Measurements from ENCODE around the gene CD300LD.
"Not testable (repeated sequence)": the region's sequence is repeated elsewhere in the genome, so short reads cannot be mapped to it uniquely, and the experiment has no call there.

CD300LD gene

DNA sequence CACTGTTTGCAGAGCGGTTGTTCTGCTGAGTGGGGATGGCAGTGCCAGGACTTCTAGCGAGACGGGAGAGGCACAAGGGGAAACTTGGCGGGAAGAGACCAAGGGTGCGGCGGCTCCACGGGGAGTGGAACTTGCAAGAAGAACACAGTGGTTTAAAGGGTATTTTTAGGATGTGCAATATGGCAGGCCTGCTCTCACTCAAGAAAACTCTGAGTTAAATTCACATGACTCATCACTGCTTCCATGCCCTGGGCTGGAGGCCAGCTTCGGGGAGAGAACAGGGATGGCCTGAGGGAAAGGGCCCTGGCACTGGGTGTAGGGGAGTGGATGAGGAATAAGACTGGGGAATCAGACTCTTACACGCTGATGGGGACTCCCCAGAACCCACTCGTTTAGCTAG, 13.3 kb upstream of the CD300LD start:
- no peak for DNase-seq

GRCh38 chr17:74604761-74605160, 12.7 kb upstream of the CD300LD start:
- DNase-seq: no peak

DNA sequence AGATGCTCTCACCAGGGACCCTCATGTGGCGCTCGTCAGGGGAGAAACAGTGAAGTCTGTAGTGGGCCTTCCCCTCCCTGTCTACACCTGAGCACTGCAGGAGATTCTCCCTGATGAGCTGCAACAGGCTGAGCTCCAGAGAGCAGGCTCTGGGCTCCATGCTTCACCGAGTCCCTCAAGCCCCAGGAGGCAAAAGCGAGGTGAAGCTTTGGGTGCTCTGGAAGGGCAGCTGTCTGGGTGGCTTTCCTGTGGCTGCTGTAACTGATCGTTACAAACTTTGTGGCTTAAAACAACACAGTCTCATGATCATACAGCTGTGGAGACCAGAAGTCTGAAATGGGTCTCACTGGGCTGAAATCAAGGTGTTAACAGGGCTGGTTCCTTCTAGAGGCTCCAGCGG, 12.1 kb upstream of the CD300LD start:
- DNase-seq: no peak

GRCh38 chr17:74603746-74604145, 11.7 kb upstream of the CD300LD start:
- no peak for DNase-seq

DNA sequence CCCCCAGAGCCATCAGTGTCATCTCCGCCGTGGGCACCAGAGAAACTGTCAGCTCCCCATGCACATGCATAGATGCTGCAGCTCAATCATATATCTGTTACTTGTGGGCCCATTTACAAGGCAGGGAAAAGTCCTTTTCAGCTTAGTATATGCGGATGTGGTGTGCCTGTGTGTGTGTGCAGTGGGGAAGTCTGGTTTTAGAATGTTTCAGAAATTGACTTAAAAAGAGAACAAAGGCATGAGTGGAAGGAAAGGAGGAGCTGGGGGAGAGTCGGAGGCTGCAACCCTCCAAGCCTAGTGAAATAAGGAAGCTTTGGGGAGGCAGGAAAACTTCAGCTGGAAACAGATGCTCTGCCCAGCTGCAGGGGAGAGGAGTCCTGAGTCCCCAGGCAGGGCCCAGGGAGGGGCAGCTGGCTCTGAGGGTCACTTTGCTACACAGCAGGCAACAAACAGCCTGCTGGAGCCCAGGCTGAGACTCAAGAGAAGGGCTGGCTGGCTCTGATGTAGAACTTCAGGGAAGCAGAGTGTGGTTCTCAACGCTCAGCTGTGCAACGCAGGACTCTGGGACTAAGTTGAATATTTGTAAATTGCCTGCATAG, 11.1 kb upstream of the CD300LD start:
- DNase-seq: no peak

DNA sequence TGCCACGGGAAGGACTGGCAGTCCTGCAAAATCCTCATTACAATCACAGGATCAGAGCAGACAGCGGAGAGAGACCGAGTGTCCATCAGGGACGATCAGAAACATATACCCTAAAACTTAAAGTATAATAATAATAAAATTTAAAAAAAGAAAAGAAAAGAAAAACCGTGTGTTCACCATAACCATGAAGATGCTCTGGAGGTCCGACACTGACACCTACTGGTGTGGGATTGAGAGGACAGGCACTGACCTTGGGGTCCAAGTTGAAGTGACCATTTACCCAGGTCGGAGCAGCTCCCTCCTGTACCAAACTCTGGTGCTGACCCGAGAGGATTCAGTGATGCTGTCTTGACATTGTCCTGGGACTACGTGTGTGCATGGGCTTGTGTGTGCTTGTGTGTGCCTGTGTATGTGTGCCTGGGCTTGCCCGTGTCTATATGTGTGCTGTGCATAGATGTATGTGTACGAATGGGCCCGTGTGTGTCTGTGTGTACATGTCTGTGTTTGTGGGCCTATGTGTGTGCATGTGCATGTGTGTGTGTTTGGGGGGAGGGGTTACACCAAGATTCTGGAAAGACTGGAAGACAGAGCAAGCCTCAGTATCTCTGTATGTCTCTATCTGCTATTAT, 10.0 kb upstream of the CD300LD start:
- no peak for DNase-seq

- DNase-seq: no peak
Observed at GRCh38 chr17:74599448-74599939, 7.4 kb upstream of the CD300LD start.

DNA sequence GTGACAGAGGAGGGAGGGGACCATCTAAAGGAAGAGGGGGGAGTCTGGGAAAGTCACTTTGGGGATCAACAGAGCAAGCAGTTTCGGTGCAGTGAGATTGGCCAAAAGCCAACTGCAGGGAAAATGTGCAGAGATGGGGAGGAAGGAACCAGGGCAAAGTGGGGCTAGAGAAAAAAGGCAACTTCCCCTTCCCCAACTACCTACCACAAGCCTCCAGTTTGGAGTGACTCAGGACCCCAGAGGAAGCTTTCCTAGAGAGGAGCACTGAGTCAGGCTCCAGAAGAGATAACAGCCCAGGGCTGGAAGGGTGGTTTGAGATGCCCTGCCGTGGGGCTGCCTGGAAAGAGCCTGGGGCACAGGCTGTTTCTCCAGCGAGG, 6.9 kb upstream of the CD300LD start:
- DNase-seq: no peak

DNA sequence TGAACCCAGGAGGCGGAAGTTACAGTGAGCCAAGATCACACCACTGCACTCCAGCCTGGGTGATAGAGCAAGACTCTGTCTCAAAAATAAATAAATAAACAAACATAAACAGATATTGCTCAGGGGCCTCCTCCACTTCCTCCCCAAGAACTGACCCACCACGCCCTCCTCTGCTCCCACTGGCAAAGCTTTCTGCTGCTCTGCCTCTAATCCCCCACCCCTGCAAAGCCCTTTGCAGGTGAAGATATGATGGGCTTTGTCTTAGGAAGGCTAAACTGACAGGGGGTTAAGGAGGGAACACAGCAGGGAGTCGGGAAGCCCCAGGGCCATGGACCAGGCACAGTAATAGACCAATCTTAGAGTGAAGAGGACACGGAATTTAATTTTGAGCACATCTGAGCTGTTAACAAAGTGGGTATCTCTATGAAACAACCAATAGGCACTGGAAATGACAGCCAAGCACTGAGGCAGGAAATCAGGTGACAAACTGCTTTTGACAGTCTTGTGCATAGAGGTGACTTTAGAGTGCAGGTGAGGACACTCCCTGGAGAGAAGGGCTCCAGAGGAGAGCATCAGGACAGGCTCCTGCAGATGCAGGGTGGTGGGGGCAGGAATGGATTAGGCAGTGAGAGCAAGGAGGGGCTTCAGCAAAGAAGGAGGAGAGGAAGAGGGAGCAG, 6.4 kb upstream of the CD300LD start:
- no peak for DNase-seq

- DNase-seq: no peak
Observed at GRCh38 chr17:74597069-74597790, 5.1 kb upstream of the CD300LD start.

GRCh38 chr17:74595037-74595750, 3.1 kb upstream of the CD300LD start:
- no peak for DNase-seq

GRCh38 chr17:74591503-74591902, 580 bp downstream of the CD300LD start:
- DNase-seq: no peak

DNA sequence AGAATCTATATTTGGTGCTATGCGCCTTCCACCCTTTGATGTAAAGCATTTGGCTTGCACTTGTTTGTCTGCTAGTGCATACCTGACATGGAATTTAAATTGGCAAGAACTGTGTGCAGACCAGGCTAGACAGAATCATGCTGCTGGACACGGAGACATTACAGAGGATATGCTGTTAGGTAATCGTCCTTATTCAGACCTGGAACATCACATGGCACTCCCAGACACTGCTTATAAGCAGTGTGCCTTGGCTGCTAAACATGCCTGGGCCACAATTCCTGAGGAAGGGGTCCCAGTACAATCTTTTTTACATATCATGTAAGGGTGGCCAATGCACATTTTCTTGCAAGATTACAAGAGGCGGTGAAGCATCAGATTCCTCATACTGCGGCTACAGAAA, 6.4 kb downstream of the CD300LD start:
- no peak for DNase-seq

GRCh38 chr17:74584292-74585060, 7.6 kb downstream of the CD300LD start:
- no peak for DNase-seq

GRCh38 chr17:74582633-74583032, 9.4 kb downstream of the CD300LD start:
- DNase-seq: no peak

DNA sequence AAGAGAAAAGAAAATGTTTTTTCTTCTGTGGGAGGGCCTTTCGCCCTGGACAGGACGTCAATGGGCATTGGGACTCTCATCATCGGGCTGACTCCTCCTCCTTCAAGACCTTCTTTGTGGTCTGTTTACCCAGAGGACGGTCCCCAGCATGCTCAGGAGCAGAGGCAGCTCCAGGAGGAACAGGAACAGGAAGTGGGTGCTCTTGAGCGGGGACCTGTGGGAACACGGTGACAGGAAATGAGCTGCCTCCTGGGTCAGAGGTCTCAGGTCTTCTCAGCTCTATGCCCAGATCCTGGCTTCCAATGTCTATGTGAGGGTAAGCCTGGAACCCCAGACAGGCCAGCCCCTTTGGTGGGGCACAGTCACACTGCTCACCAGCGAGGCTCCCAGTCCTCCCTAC, 12.2 kb downstream of the CD300LD start:
- DNase-seq: no peak

DNA sequence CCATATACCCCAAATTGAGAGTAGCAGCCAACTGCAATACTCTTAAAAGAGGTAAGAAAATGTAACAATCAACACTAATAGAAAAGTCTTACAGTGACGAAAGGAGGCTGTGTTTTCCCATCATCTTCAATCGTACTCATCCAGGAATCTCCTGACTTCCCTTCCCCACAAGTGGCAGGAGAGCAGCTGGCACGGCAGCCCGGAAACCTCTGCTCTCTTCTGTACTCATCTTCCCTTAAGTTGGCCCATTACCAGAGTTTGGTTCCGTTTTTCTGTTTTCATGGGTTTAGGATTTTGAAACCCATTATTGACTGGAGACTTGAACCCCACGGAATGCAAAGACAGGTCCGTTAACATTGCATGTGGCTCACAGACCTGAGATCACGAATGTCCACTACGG, 13.1 kb downstream of the CD300LD start:
- DNase-seq: no peak

DNA sequence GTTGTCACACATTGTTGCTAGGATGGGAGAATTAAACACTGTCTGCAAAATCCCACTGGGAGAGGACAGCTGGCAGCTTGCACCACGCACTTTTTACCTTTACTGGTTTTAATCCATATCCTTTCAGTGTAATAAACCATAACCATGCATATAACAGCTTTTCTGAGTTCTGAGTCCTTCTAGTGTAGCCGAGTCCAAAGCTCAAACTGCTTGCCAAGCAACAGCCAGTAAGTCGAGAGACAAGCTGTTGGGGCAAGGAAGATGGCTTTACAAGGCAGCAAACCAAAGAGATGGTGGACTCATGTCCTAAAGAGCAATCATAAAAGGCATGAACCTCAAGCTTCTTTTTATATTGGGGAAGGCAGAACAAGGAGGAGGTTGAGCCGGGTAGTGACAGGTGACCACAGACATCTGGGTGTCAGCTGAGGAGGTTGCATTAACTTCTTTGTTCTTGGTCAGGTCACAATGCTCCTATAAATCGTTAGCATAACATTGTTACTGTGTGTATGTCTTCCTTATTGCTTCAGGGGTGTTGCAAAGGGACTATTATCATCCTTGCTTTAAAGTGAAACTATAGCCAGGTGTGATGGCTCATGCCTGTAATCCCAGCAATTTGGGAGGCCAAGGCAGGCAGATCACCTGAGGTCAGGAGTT, 17.5 kb downstream of the CD300LD start:
- DNase-seq: no peak

DNA sequence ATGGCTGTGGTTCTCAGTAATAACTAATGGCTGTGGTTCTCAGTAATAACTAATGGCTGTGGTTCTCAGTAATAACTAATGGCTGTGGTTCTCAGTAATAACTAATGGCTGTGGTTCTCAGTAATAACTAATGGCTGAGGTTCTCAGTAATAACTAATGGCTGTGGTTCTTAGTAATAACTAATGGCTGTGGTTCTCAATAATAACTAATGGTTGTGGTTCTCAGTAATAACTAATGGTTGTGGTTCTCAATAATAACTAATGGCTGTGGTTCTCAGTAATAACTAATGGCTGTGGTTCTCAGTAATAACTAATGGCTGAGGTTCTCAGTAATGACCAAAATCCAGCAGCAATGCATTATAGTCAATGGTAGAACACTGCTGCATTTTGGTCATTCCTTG, 18.4 kb downstream of the CD300LD start:
- not testable (repeated sequence) for DNase-seq

- DNase-seq: no peak
Observed at GRCh38 chr17:74573169-74573568, 18.9 kb downstream of the CD300LD start.

DNA sequence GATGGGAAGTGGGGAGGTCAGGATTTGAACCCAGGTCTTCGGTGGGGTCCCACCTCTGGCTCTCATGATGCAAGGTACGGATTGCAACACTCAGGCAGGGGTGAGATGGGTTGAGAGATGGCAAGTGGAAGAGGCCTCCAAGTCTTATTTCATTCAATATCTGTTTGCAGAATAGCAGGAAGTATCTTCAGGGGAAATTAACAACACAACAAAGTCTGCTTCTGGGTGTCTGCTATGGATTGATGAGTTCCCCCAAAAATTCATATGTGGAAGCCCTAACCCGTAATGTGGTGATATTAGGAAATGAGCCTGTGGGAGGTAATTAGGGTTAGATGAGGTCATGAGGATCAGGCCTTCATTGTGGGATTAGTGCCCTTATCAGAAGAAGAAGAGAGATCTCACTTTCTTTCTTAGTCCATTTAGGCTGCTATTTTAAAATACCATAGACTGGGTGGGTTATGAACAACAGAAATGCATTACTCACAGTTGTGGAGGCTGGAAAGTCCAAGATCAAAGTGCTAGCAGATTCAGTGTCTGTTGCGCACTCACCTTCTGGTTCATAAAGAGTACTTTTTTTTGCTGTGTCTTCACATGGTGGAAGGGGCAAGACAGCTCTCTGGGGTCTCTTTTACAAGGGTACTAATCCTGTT, 20.3 kb downstream of the CD300LD start:
- DNase-seq: no peak

Measured in stimulated activated naive CD4-positive, alpha-beta T cell treated with Interleukin-2 at 50 U/mL for 16 hours (primary cell).